GM12872 (cell line): ENCODE measurements around the gene APOBEC3C.

Source experiments
- CTCF ChIP-seq: IDR thresholded peaks from 3 replicates; pipeline ENCODE4 v1.5.1; 2011; ENCODE audit warnings: low read depth, mild to moderate bottlenecking, low read length, moderate library complexity; ENCODE audit not compliant: insufficient read depth

The APOBEC3C gene

GRCh38 chr22:38967451-38968450 lies 46.3 kb upstream of the APOBEC3C start:
- no peak for TF ChIP-seq CTCF

GRCh38 chr22:38968801-38969200 lies 45.3 kb upstream of the APOBEC3C start:
- TF ChIP-seq CTCF, result no peak

- TF ChIP-seq CTCF, result no peak
These were observed 43.5 kb upstream of the APOBEC3C start for GRCh38 chr22:38970551-38970950.

GRCh38 chr22:38971202-38971601 lies 42.9 kb upstream of the APOBEC3C start:
- no peak for TF ChIP-seq CTCF

GRCh38 chr22:38971791-38972190 lies 42.3 kb upstream of the APOBEC3C start:
- no peak for TF ChIP-seq CTCF

- TF ChIP-seq CTCF, result no peak
These were observed 41.5 kb upstream of the APOBEC3C start for GRCh38 chr22:38972558-38972957.

GRCh38 chr22:38973289-38974169 lies 40.5 kb upstream of the APOBEC3C start:
- TF ChIP-seq CTCF, result peak; percentile 97
